IMR-90 (cell line): ENCODE measurements around the gene CERS6. TPM values are rescaled to one million over a fixed set of nuclear protein-coding genes. Genes with fewer than 3 reads are reported as not detected.

Experiments
- ATAC-seq: fragments of 200-7000 bp; cut with Tn5 transposase; 2 replicates; pipeline ENCODE4 v1.9.1; 2020; ENCODE audit warnings: low read depth, mild to moderate bottlenecking, moderate library complexity
- BruUV-seq: library from RNA; stranded (reverse); fragments of 400-500 nt; replicated peaks from 2 replicates; lab custom pipeline; 2021; lab: Mats Ljungman, UMichigan
- CTCF ChIA-PET: fragments of 300-600 bp; formaldehyde crosslinking; extraction: SDS; loops from one replicate; lab custom pipeline; 2021; ENCODE audit warnings: antibody characterized with exemption; lab: Yijun Ruan, JAX
- POLR2A ChIA-PET: fragments of 300-600 bp; sonication (Branson Sonifier 250); formaldehyde crosslinking; loops from one replicate; lab custom pipeline; 2022; ENCODE audit warnings: antibody characterized with exemption; ENCODE audit not compliant: unreplicated experiment; lab: Charles Lee
- DNase-seq: peaks from one replicate; pipeline ENCODE4 v3.0.0; 2013
- H2AFZ ChIP-seq: replicated peaks from 2 replicates; pipeline ENCODE3; 2013; ENCODE audit warnings: low read length, mild to moderate bottlenecking; ENCODE audit not compliant: poor library complexity
- H2AK5ac ChIP-seq: 2 replicates; pipeline ENCODE4 v1.6.1; 2013; ENCODE audit warnings: low read depth, low read length, inconsistent platforms
- H2AK9ac ChIP-seq: replicated peaks from 2 replicates; pipeline ENCODE3; 2013; ENCODE audit warnings: mild to moderate bottlenecking, low read depth, low read length, moderate library complexity; ENCODE audit not compliant: poor library complexity
- H2BK120ac ChIP-seq: 2 replicates; pipeline ENCODE4 v1.6.1; 2013; ENCODE audit warnings: low read depth, low read length, inconsistent platforms
- H2BK15ac ChIP-seq: 3 replicates; pipeline ENCODE4 v1.6.1; 2013; ENCODE audit warnings: low read depth, low read length, inconsistent platforms
- H2BK20ac ChIP-seq: 2 replicates; pipeline ENCODE4 v1.6.1; 2013; ENCODE audit warnings: low read depth, mild to moderate bottlenecking, inconsistent platforms, low read length, moderate library complexity
- H2BK5ac ChIP-seq: 2 replicates; pipeline ENCODE4 v1.6.1; 2013; ENCODE audit warnings: mild to moderate bottlenecking, low read depth, low read length, inconsistent platforms; ENCODE audit not compliant: poor library complexity, severe bottlenecking
- H3K14ac ChIP-seq: replicated peaks from 2 replicates; pipeline ENCODE4 v1.6.1; 2013; ENCODE audit warnings: low read depth, low read length, inconsistent platforms
- H3K18ac ChIP-seq: 2 replicates; pipeline ENCODE4 v1.6.1; 2013; ENCODE audit warnings: low read depth, low read length, control low read depth
- H3K23ac ChIP-seq: 2 replicates; pipeline ENCODE4 v1.6.1; 2013; ENCODE audit warnings: low read depth, low read length, inconsistent platforms
- H3K27ac ChIP-seq: 2 replicates; pipeline ENCODE4 v1.5.1; 2013; ENCODE audit warnings: mild to moderate bottlenecking, control low read depth, low read length; ENCODE audit not compliant: insufficient read depth
- H3K27me3 ChIP-seq: 2 replicates; pipeline ENCODE4 v1.6.1; 2013; ENCODE audit warnings: low read length; ENCODE audit not compliant: control insufficient read depth, insufficient read depth
- H3K36me3 ChIP-seq: 2 replicates; pipeline ENCODE4 v1.6.1; 2013; ENCODE audit warnings: low read length, mixed read lengths; ENCODE audit not compliant: control insufficient read depth, insufficient read depth
- H3K4ac ChIP-seq: 2 replicates; pipeline ENCODE4 v1.6.1; 2013; ENCODE audit warnings: low read depth, low read length, inconsistent platforms
- H3K4me1 ChIP-seq: 2 replicates; pipeline ENCODE4 v1.6.1; 2013; ENCODE audit warnings: low read length, mixed read lengths; ENCODE audit not compliant: control insufficient read depth, insufficient read depth
- H3K4me2 ChIP-seq: 2 replicates; pipeline ENCODE4 v1.6.1; 2013; ENCODE audit warnings: low read depth, mild to moderate bottlenecking, control low read depth, low read length, moderate library complexity
- H3K4me3 ChIP-seq: 2 replicates; pipeline ENCODE4 v1.5.1; 2013; ENCODE audit warnings: low read depth, mild to moderate bottlenecking, control low read depth, low read length, moderate library complexity; ENCODE audit not compliant: insufficient read depth
- H3K56ac ChIP-seq: 2 replicates; pipeline ENCODE4 v1.6.1; 2013; ENCODE audit warnings: low read length, inconsistent platforms; ENCODE audit not compliant: insufficient read depth; ENCODE audit errors: extremely low read depth
- H3K79me1 ChIP-seq, 2 experiments: 2 replicates each; pipeline ENCODE4 v1.6.1; 2013; ENCODE audit warnings: low read length in 2 of 2, inconsistent platforms in 1 of 2, low read depth in 1 of 2
- H3K9ac ChIP-seq: 2 replicates; pipeline ENCODE4 v1.6.1; 2013; ENCODE audit warnings: low read depth, low read length, control low read depth
- H3K9me1 ChIP-seq: 2 replicates; pipeline ENCODE4 v1.6.1; 2013; ENCODE audit warnings: low read length, inconsistent platforms; ENCODE audit not compliant: insufficient read depth
- H3K9me3 ChIP-seq: 2 replicates; pipeline ENCODE4 v1.6.1; 2013; ENCODE audit warnings: low read length; ENCODE audit not compliant: control insufficient read depth, insufficient read depth
- H4K20me1 ChIP-seq: 2 replicates; pipeline ENCODE4 v1.6.1; 2013; ENCODE audit warnings: low read length, inconsistent platforms; ENCODE audit not compliant: insufficient read depth
- H4K5ac ChIP-seq: 2 replicates; pipeline ENCODE4 v1.6.1; 2013; ENCODE audit warnings: mild to moderate bottlenecking, low read depth, low read length, control low read depth
- H4K8ac ChIP-seq, 2 experiments: 2 replicates each; pipeline ENCODE4 v1.6.1; 2013; ENCODE audit warnings: low read depth in 2 of 2, low read length in 2 of 2, control low read depth in 1 of 2, inconsistent platforms in 1 of 2
- H4K91ac ChIP-seq: 2 replicates; pipeline ENCODE4 v1.6.1; 2013; ENCODE audit warnings: low read depth, low read length, inconsistent platforms; ENCODE audit not compliant: insufficient read depth
- BHLHE40 ChIP-seq: fragments of 150-350 bp; IDR thresholded peaks from 2 replicates; pipeline ENCODE4 v1.6.1; 2016; ENCODE audit warnings: mild to moderate bottlenecking, low read depth, low read length
- CEBPB ChIP-seq: IDR thresholded peaks from 2 replicates; pipeline ENCODE4 v1.6.1; 2012; ENCODE audit warnings: low read depth, low read length, improper control_type of control experiment
- CHD1 ChIP-seq: IDR thresholded peaks from 2 replicates; pipeline ENCODE4 v1.6.1; 2012; ENCODE audit warnings: low read depth, low read length, improper control_type of control experiment
- FOS ChIP-seq: fragments of 150-350 bp; IDR thresholded peaks from 2 replicates; pipeline ENCODE4 v1.6.1; 2016; ENCODE audit warnings: low read depth, low read length
- MAFK ChIP-seq: IDR thresholded peaks from 2 replicates; pipeline ENCODE4 v1.6.1; 2012; ENCODE audit warnings: low read depth, low read length, improper control_type of control experiment
- MAZ ChIP-seq: IDR thresholded peaks from 2 replicates; pipeline ENCODE4 v1.6.1; 2012; ENCODE audit warnings: low read depth, mild to moderate bottlenecking, low read length, improper control_type of control experiment, moderate library complexity, borderline replicate concordance
- MXI1 ChIP-seq: IDR thresholded peaks from 2 replicates; pipeline ENCODE4 v1.6.1; 2012; ENCODE audit warnings: low read depth, mild to moderate bottlenecking, low read length, moderate library complexity, borderline replicate concordance
- NFE2L2 ChIP-seq: fragments of 150-350 bp; IDR thresholded peaks from 2 replicates; pipeline ENCODE4 v1.6.1; 2016; ENCODE audit warnings: low read depth, mild to moderate bottlenecking, low read length
- POLR2A ChIP-seq: IDR thresholded peaks from 2 replicates; pipeline ENCODE4 v1.6.1; 2012; ENCODE audit warnings: mild to moderate bottlenecking, low read depth, low read length
- RAD21 ChIP-seq: IDR thresholded peaks from 2 replicates; pipeline ENCODE4 v1.6.1; 2012; ENCODE audit warnings: low read length, improper control_type of control experiment
- RCOR1 ChIP-seq: IDR thresholded peaks from 2 replicates; pipeline ENCODE4 v1.6.1; 2012; ENCODE audit warnings: mild to moderate bottlenecking, low read length, improper control_type of control experiment; ENCODE audit not compliant: insufficient replicate concordance
- RFX5 ChIP-seq: IDR thresholded peaks from 2 replicates; pipeline ENCODE4 v1.8.0; 2012; ENCODE audit warnings: low read depth, mild to moderate bottlenecking, low read length, moderate library complexity
- WGBS, 2 experiments: methylation state at CpG; one replicate each; pipeline versions ENCODE4 v1.1.5 to v1.1.7; 2013; ENCODE audit warnings: missing lambda C conversion rate in 2 of 2; ENCODE audit not compliant: insufficient read length in 1 of 2; ENCODE audit errors: extremely low coverage in 2 of 2; 5-methylcytosine and 5-hydroxymethylcytosine counted together
- dilution Hi-C: fragments of 300-500 bp; cut with HindIII; formaldehyde crosslinking; loops from one replicate; pipeline ENCODE4 v1.14.3; 2018; ENCODE audit warnings: low sequenced_read_pairs; ENCODE audit not compliant: unreplicated experiment
- in situ Hi-C: fragments of 300-500 bp; cut with MboI; formaldehyde crosslinking; loops from 3 replicates; pipeline ENCODE4 v1.14.3; 2019; ENCODE audit warnings: low sequenced_read_pairs, inconsistent platforms, mixed read lengths
- intact Hi-C: fragments of 100-400 bp; cut with micrococcal nuclease; formaldehyde crosslinking; loops from 2 replicates; pipeline ENCODE4 v1.10.0; 2022
- polyA plus RNA-seq, 3 experiments: library from polyadenylated mRNA; depleted of rRNA; stranded (reverse); fragments of >200 nt; gene quantifications; 2 replicates each; pipeline ENCODE4 v1.2.3, GENCODE V29; 2012; ENCODE audit warnings: low replicate concordance in 1 of 3
- total RNA-seq: library from RNA; depleted of rRNA; stranded (reverse); fragments of >200 nt; gene quantifications from 2 replicates; pipeline ENCODE4 v1.2.3, GENCODE V29; 2012
- TF ChIP-seq, protein P1 (sequence below): conservative IDR thresholded peaks from 2 replicates; pipeline ENCODE4 v1.5.1; 2012; ENCODE audit warnings: mild to moderate bottlenecking, low read depth, low read length, improper control_type of control experiment
- TF ChIP-seq, protein P2 (sequence below): fragments of 150-350 bp; IDR thresholded peaks from 2 replicates; pipeline ENCODE4 v1.6.1; 2017; ENCODE audit warnings: mild to moderate bottlenecking, antibody characterized with exemption, low read length, low read depth

The CERS6 gene
- total and polyA plus RNA-seq, 2 of the 4 experiments (the other 2 are of a cell fraction) = 2.1 to 5.7 TPM

DNA sequence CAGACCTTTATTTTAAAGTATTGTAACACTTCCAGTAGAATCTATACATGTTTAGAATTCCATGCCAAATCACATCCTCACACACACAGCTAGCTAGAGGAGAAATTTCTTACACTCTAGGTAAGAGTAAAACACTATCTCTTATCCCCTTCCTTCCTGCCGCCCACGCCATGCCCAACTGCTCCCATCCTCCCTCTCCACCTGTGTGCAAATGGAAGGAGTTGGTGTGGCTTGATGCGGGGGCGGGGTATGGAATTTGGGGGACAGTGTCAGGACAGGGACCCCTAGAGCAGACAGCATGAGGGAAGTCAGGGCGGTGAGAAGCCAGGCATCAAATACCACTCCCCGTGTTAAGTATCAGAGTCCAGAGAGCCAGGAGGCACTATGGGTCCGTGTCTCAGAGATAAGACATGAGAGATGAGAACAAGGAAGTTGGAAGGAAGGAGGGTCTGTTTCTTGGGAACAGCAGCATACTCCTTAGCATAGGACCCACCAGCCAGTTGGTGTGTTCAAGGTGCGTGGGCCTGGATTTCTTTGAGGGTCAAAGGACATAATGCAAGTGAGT, 297.8 kb downstream of the CERS6 start:
- dilution Hi-C loops (no loop called here), intact Hi-C loops (loop anchor here (10.0 kb wide), 1 partner anchor 299 kb away; the partner anchor contains the start of gene CERS6), in situ Hi-C loops (no loop called here)
- H3K23ac ChIP-seq = no peak overlapping the region
- ChIA-PET POLR2A (no interaction called here), CTCF (no interaction called here)
- H3K4me1 ChIP-seq = no peaks in the 10 kb centered on the region
- H3K14ac ChIP-seq = no peak overlapping the region
- TF ChIP-seq NFE2L2 (no peak), BHLHE40 (no peak), RFX5 (no peak), CHD1 (no peak), POLR2A (no peak), MAFK (no peak), MAZ (no peak), CEBPB (no peak), FOS (no peak), RAD21 (no peak), RCOR1 (no peak), MXI1 (no peak)
- TF ChIP-seq, protein P1, sequence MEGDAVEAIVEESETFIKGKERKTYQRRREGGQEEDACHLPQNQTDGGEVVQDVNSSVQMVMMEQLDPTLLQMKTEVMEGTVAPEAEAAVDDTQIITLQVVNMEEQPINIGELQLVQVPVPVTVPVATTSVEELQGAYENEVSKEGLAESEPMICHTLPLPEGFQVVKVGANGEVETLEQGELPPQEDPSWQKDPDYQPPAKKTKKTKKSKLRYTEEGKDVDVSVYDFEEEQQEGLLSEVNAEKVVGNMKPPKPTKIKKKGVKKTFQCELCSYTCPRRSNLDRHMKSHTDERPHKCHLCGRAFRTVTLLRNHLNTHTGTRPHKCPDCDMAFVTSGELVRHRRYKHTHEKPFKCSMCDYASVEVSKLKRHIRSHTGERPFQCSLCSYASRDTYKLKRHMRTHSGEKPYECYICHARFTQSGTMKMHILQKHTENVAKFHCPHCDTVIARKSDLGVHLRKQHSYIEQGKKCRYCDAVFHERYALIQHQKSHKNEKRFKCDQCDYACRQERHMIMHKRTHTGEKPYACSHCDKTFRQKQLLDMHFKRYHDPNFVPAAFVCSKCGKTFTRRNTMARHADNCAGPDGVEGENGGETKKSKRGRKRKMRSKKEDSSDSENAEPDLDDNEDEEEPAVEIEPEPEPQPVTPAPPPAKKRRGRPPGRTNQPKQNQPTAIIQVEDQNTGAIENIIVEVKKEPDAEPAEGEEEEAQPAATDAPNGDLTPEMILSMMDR = no peak
- TF ChIP-seq, protein P2, sequence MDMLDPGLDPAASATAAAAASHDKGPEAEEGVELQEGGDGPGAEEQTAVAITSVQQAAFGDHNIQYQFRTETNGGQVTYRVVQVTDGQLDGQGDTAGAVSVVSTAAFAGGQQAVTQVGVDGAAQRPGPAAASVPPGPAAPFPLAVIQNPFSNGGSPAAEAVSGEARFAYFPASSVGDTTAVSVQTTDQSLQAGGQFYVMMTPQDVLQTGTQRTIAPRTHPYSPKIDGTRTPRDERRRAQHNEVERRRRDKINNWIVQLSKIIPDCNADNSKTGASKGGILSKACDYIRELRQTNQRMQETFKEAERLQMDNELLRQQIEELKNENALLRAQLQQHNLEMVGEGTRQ = no peak
- no peaks in the 10 kb centered on the region for H3K36me3 ChIP-seq
- no peaks in the 10 kb centered on the region for H3K79me1 ChIP-seq
- H3K4ac ChIP-seq = no peak overlapping the region
- H4K5ac ChIP-seq = no peak overlapping the region
- no TSS peak for BruUV-seq
- no peaks in the 10 kb centered on the region for H3K9me3 ChIP-seq
- no peak for ATAC-seq
- H2BK20ac ChIP-seq = no peak overlapping the region
- no peak overlapping the region for H2BK15ac ChIP-seq
- H3K18ac ChIP-seq = no peak overlapping the region
- no peak overlapping the region for H3K9ac ChIP-seq
- no peak overlapping the region for H2BK120ac ChIP-seq
- no peak overlapping the region for H3K27ac ChIP-seq
- H4K8ac ChIP-seq = no peak overlapping the region
- H2AK9ac ChIP-seq = no peak overlapping the region
- no peaks in the 10 kb centered on the region for H3K27me3 ChIP-seq
- H2AFZ ChIP-seq = no peak overlapping the region
- H3K4me2 ChIP-seq = no peak overlapping the region
- no peaks in the 10 kb centered on the region for H4K20me1 ChIP-seq
- H3K9me1 ChIP-seq = no peaks in the 10 kb centered on the region
- H2BK5ac ChIP-seq = no peak overlapping the region
- 100% methylated on average over 1 of the region's 8 CpGs; no CpG with 5 or more reads in 1 of the 2 experiments for WGBS, 2 experiments
- H3K4me3 ChIP-seq = no peak overlapping the region
- no peak overlapping the region for H2AK5ac ChIP-seq
- no peak for DNase-seq
- H3K56ac ChIP-seq = no peak overlapping the region
- no peak overlapping the region for H4K91ac ChIP-seq
